Ascending aorta (tissue), 2 donors: ENCODE results near the gene SIK3. TPM values are rescaled to one million over a fixed set of nuclear protein-coding genes. Genes with fewer than 3 reads are reported as not detected.

ENCODE experiments used
- DNase-seq, 2 donors: peaks; one replicate each; pipeline ENCODE4 v3.0.0-alpha.2; 2019; ENCODE audit warnings: low spot score in 2 of 2
- H3K27ac ChIP-seq, 2 donors: fragments of 200-600 bp; sonication (generic); one replicate each; pipeline ENCODE4 v1.5.1; 2016 to 2017; ENCODE audit warnings: mild to moderate bottlenecking in 1 of 2
- H3K27me3 ChIP-seq: fragments of 200-600 bp; sonication (generic); one replicate; pipeline ENCODE4 v1.5.1; 2017
- H3K36me3 ChIP-seq, 2 donors: fragments of 200-600 bp; sonication (generic); one replicate each; pipeline ENCODE4 v1.5.1; 2016
- H3K4me1 ChIP-seq, 2 donors: fragments of 200-600 bp; sonication (generic); one replicate each; pipeline ENCODE4 v1.5.1; 2016 to 2017; ENCODE audit warnings: mild to moderate bottlenecking in 1 of 2
- H3K4me3 ChIP-seq, 2 donors: fragments of 200-600 bp; sonication (generic); one replicate each; pipeline ENCODE4 v1.5.1; 2016 to 2017; ENCODE audit warnings: mild to moderate bottlenecking in 1 of 2
- H3K9me3 ChIP-seq, 2 donors: fragments of 200-600 bp; sonication (generic); one replicate each; pipeline ENCODE4 v1.5.1; 2016
- intact Hi-C: fragments of 100-400 bp; cut with DNase I; formaldehyde crosslinking; loops from one replicate; pipeline ENCODE4 v1.15.1; 2023
- total RNA-seq: library from RNA; depleted of rRNA; stranded (reverse); fragments of >200 nt; gene quantifications from one replicate; pipeline ENCODE4 v1.1.0, GENCODE V29; 2016
- TF ChIP-seq, protein P1 (sequence below), 3 experiments: fragments of 200-600 bp in 2 of 3; fragments of 450-650 bp in 1 of 3; sonication (generic) in 2 of 3; IDR thresholded peaks; one replicate each; pipeline ENCODE4 v1.5.1; 2016 to 2019; ENCODE audit warnings: antibody characterized with exemption in 3 of 3, mild to moderate bottlenecking in 1 of 3, moderate library complexity in 1 of 3

SIK3 gene
- total RNA-seq, 1 donor from 2014 or later: 22.5 TPM

DNA sequence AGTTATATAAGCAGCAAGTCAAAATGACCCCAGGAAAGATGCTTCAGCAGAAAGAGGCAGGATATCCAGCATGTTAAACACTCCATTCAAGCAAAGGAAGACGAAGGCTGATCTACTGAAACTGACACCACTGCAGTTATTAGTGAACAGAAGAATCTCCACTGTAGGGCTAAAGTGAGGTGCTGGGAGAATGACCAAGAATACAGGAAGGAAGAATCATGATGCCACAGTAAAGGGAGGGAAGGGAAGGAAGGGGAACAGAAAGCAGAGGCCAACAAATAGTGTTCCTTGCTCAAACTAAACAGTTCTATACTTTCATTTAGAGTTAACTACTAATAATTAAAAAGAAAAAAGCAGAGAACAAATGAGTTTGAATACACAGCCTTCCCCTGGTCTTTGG lies 92.5 kb downstream of the SIK3 start:
- no peaks in the 10 kb centered on the region for H3K36me3 ChIP-seq
- intact Hi-C loops: no loop called here
- no peak overlapping the region for H3K4me3 ChIP-seq
- H3K27me3 ChIP-seq: no peaks in the 10 kb centered on the region
- H3K4me1 ChIP-seq: peaks cover 0 to 5% of the 10 kb centered on the region in 2 donors
- DNase-seq: no peak
- no peak overlapping the region for H3K27ac ChIP-seq
- no peaks in the 10 kb centered on the region for H3K9me3 ChIP-seq
- TF ChIP-seq, protein P1, sequence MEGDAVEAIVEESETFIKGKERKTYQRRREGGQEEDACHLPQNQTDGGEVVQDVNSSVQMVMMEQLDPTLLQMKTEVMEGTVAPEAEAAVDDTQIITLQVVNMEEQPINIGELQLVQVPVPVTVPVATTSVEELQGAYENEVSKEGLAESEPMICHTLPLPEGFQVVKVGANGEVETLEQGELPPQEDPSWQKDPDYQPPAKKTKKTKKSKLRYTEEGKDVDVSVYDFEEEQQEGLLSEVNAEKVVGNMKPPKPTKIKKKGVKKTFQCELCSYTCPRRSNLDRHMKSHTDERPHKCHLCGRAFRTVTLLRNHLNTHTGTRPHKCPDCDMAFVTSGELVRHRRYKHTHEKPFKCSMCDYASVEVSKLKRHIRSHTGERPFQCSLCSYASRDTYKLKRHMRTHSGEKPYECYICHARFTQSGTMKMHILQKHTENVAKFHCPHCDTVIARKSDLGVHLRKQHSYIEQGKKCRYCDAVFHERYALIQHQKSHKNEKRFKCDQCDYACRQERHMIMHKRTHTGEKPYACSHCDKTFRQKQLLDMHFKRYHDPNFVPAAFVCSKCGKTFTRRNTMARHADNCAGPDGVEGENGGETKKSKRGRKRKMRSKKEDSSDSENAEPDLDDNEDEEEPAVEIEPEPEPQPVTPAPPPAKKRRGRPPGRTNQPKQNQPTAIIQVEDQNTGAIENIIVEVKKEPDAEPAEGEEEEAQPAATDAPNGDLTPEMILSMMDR (IDR thresholded peaks at IDR 0.05): no peak

DNA sequence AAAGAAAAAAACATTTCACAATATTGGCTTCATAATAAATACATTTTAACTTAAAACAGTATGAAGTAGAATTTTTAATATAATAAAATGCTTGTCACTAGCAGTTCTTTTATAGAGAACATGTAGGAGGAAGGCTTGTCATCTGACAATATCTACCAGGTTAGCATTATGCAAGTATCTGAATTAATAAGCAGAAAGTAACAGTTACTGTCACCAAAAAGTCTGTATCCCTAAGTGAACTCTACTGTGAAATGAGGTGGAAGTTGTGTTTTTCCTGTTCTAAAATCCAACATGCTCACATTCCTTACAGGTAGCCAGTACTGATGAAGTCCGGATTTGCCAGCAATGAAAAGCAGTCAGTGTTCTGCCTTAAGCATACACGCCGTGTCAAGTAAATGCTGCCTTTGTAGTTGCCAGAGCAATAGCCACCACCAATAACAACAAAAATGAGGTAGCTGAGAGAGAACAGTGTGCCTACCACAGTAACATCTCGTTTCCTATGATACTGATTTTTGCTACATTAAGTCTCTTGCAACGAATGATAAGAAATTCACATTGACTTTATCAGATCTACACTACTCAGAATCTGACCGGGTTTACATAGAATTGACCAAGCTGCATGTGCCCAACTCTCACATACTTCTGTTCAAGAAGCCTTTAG lies 95.5 kb downstream of the SIK3 start:
- Histone ChIP-seq H3K27ac (no peak overlapping the region), H3K9me3 (no peaks in the 10 kb centered on the region), H3K4me1 (peaks cover 0 to 5% of the 10 kb centered on the region in 2 donors), H3K27me3 (no peaks in the 10 kb centered on the region), H3K36me3 (no peaks in the 10 kb centered on the region), H3K4me3 (no peak overlapping the region)
- DNase-seq: no peak
- TF ChIP-seq, protein P1 (IDR thresholded peaks at IDR 0.05): no peak
- intact Hi-C loops: no loop called here

DNA sequence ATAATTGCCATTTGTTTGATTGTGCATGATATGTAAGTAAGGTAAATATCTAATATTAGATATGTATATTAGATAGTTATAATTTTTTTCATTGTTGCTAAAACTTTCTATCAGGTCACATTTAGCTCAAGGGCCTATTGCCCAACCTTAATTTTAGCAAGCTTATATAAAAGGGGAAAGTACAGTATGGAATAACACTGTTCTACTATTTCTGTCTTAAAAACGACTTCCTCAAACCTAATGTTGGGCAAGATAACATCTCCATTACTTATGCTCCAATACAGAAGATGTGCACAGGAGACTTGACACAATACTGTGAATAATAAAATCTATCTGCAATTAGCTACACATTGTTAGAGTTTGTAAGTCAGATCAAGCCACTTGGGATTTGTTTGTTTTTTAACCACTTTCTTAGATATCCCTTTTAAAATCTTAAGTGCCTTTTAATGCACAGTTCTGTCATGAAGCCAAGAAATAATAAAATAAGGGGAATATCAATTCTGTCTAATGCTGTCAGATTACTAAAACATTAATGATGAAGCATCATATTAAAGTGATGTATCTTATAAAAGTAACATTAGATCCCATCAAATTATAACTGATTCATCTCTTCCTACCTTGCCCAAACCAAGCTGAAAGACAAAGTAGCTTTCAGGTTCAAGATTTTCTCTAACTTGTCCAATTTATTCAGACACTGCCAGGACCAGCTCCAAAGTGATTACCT lies 98.1 kb downstream of the SIK3 start:
- H3K27ac ChIP-seq: no peak overlapping the region
- H3K4me3 ChIP-seq: no peak overlapping the region
- H3K27me3 ChIP-seq: no peaks in the 10 kb centered on the region
- H3K36me3 ChIP-seq: no peaks in the 10 kb centered on the region
- TF ChIP-seq, protein P1 (IDR thresholded peaks at IDR 0.05): no peak
- peaks cover 0 to 5% of the 10 kb centered on the region in 2 donors for H3K4me1 ChIP-seq
- intact Hi-C loops: no loop called here
- no peak for DNase-seq
- H3K9me3 ChIP-seq: no peaks in the 10 kb centered on the region

DNA sequence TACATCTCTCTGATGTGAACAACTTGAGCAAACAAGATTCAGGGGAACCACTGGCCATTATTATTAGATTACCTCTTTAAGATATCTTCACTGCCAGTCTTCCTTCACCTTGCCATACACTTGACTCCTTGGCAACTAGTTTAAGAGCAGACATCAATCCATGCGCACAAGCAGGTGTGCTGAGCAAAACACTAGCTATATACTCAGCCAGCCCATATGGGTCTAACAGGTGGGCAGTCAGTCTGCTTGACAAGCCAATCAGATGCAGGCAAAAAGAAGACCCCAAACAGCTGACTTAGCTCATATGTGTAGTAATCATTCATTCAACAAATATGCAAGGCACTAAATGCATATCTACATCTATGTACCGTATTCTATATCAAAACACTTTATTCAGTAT lies 101.2 kb downstream of the SIK3 start:
- Histone ChIP-seq H3K4me1 (peaks cover 0 to 7% of the 10 kb centered on the region in 2 donors), H3K4me3 (no peak overlapping the region), H3K9me3 (no peaks in the 10 kb centered on the region), H3K27me3 (no peaks in the 10 kb centered on the region), H3K27ac (no peak overlapping the region), H3K36me3 (no peaks in the 10 kb centered on the region)
- intact Hi-C loops: no loop called here
- TF ChIP-seq, protein P1 (IDR thresholded peaks at IDR 0.05): no peak
- no peak for DNase-seq

DNA sequence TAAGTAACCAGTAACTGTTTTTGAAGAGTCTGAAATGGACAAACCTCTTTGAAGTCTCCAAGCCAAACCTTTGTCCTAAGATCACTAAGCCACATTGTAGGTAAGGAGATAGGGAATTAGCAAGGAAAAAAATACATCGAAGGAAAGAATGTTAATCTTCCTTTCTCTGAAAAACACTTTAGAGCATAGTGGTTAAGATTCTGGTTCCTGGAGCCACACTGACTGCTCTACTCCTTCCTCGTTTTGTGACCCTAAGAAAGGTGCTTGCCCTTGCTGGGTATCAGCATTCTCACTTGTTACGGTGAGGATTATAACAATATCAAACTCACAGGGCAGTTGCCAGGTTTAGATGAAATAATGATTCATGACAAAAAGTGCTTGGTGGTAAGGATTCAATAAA lies 104.0 kb downstream of the SIK3 start:
- TF ChIP-seq, protein P1 (IDR thresholded peaks at IDR 0.05): no peak
- intact Hi-C loops: no loop called here
- no peaks in the 10 kb centered on the region for H3K36me3 ChIP-seq
- no peaks in the 10 kb centered on the region for H3K9me3 ChIP-seq
- no peak overlapping the region for H3K27ac ChIP-seq
- no peak overlapping the region for H3K4me3 ChIP-seq
- no peaks in the 10 kb centered on the region for H3K27me3 ChIP-seq
- peaks cover 0 to 7% of the 10 kb centered on the region in 2 donors for H3K4me1 ChIP-seq
- no peak for DNase-seq
